NCI-H128 (cell line): Measurements from ENCODE around the gene BCAT1.

Experiments used
- DNase-seq: peaks from one replicate; lab custom pipeline; 2025; ENCODE audit not compliant: unreplicated experiment; lab: John Stamatoyannopoulos, UW

Gene BCAT1

GRCh38 chr12:24772813-24773212 lies 176.1 kb downstream of the BCAT1 start:
- DNase-seq: no peak

DNA sequence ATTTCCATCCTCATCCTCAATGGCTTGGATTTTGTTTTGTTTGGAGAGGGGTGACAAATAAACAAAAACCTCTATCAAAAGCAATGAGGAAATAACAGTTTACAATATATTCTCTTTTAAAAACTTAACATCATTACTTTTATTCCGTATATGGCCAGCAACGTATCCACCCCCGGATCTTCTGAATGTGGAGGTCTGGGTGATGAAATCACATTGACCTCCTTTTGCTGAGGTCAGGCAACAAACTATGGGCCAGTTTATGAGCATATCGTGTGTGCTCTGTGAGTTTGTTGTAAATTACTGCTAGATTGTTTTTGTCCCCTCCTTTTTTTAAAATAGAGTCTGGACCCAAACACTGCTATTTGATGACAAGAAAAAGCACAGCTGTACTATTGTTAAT lies 178.1 kb downstream of the BCAT1 start:
- no peak for DNase-seq

DNA sequence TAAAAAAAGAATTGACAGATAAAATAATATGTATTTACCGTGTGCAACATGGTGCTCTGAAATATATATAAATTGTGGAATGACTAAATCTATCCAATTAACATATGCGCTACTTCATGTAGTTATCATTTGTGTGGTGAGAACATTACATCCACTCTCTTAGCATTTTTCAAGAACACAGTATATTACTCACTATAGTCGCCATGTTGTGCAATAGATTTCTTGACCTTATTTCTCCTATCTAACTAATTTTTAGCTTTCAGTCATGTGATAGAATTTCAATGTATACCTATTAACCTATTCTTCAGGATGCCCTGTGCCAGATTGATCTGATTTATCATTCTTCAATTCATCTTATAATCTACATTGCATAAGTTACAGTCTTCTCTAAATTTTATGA lies 178.6 kb downstream of the BCAT1 start:
- no peak for DNase-seq

- DNase-seq: no peak
Observed at GRCh38 chr12:24769682-24770081, 179.2 kb downstream of the BCAT1 start.

DNA sequence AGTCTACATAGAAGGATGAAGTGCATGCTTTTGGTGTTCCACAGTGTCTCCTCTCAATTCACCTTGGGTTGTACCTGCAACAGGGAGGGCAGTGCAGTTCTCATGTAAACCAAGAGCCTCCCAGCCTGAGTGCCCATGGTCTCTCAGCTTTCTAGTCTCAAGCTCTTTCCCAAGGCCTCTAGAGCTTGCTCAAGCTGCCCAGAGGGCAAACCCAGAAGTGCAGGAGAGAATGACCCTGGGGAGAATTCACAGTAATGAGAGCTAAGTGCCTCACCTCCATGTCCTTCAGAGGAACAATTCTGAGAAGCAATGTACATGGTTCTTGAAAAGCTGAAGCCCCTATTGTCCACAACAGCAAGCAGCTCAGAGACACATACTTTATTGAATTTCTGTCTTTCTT lies 180.5 kb downstream of the BCAT1 start:
- DNase-seq: no peak

- no peak for DNase-seq
Observed at GRCh38 chr12:24767016-24767415, 181.9 kb downstream of the BCAT1 start.

GRCh38 chr12:24764712-24765111 lies 184.2 kb downstream of the BCAT1 start:
- DNase-seq: no peak

- no peak for DNase-seq
Observed at GRCh38 chr12:24760606-24761378, 188.1 kb downstream of the BCAT1 start.

GRCh38 chr12:24760162-24760561 lies 188.7 kb downstream of the BCAT1 start:
- DNase-seq: no peak
